ENCODE results near the gene PYCR2. TPM values are rescaled to one million over a fixed set of nuclear protein-coding genes. Genes with fewer than 3 reads are reported as not detected.

PYCR2 gene
- total and polyA plus RNA-seq, 11 donors, result 53.6 to 89.0 (median 65.1) TPM

DNA sequence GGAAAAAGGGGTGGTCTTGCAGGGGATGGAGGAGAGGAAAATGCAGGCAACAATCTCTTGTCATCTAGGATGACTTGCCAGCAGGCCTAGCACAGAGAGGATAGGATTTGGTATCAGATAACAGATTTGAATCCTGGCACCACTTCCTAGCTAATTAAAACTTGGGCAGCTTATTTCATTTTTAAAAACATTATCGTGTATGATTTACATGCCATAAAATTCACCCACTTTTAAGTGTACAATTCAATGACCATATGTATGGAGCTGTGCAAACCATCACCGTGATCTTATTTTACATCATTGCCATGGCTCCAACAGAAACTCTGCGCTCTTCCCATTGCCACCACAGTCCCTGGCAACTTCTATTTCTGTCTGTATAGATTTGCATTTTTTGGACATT is 6.9 kb downstream of the PYCR2 start:
- TF ChIP-seq, protein P1, sequence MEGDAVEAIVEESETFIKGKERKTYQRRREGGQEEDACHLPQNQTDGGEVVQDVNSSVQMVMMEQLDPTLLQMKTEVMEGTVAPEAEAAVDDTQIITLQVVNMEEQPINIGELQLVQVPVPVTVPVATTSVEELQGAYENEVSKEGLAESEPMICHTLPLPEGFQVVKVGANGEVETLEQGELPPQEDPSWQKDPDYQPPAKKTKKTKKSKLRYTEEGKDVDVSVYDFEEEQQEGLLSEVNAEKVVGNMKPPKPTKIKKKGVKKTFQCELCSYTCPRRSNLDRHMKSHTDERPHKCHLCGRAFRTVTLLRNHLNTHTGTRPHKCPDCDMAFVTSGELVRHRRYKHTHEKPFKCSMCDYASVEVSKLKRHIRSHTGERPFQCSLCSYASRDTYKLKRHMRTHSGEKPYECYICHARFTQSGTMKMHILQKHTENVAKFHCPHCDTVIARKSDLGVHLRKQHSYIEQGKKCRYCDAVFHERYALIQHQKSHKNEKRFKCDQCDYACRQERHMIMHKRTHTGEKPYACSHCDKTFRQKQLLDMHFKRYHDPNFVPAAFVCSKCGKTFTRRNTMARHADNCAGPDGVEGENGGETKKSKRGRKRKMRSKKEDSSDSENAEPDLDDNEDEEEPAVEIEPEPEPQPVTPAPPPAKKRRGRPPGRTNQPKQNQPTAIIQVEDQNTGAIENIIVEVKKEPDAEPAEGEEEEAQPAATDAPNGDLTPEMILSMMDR (IDR thresholded peaks at IDR 0.05), result no peak
- no peak for TF ChIP-seq POLR2A (IDR thresholded peaks at IDR 0.05)
- DNase-seq (no peak), ATAC-seq (no peak)
- Histone ChIP-seq H3K27me3 (no peaks in the 10 kb centered on the region), H3K4me3 (no peak overlapping the region), H3K4me1 (peaks cover 0 to 22% (median 9%) of the 10 kb centered on the region in 12 donors), H3K27ac (no peak overlapping the region), H3K9me3 (no peaks in the 10 kb centered on the region), H3K36me3 (peaks cover 0 to 71% (median 39%) of the 10 kb centered on the region in 9 donors)
- intact Hi-C loops (cut with DNase I), result loop anchor here in 6 of 10 donors (10.0 kb wide), 5 partner anchors 58 to 372 kb away; partner anchors contain the start of gene SRP9 (in 4 of the 6)
- 96 to 99% (median 97%) methylated on average over 3 of the region's 3 CpGs for WGBS, 4 donors

DNA sequence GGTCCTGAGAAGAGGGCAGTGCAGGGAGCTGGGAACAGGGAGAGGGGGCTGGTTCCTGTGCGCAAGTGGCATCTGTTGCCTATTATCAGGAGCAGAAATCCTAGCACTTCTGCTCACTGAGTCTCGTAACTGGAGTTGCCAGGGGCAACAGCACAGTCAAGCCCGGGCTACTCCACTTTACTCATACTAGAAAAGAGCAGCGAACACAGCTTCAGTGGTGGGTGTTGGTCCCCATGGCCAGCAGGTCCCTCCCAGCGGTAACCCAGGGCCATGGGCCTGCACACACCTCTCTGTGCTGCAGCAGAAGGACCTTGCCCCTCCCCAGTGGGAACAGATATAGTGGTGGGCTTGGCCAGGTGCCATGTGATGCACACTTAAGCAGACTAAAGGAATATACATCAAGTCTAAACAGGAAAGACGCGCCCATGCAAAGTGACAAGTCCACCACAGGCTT is 8.5 kb downstream of the PYCR2 start:
- Histone ChIP-seq H3K4me1 (peaks cover 0 to 25% (median 13%) of the 10 kb centered on the region in 12 donors), H3K4me3 (no peak overlapping the region), H3K9me3 (no peaks in the 10 kb centered on the region), H3K27ac (no peak overlapping the region), H3K27me3 (no peaks in the 10 kb centered on the region), H3K36me3 (peaks cover 0 to 58% (median 25%) of the 10 kb centered on the region in 9 donors)
- no peak for TF ChIP-seq POLR2A (IDR thresholded peaks at IDR 0.05)
- TF ChIP-seq, protein P1 (IDR thresholded peaks at IDR 0.05), result no peak
- DNase-seq, result no peak
- 80 to 90% (median 87%) methylated on average over 7 of the region's 7 CpGs for WGBS, 4 donors
- no peak for ATAC-seq
- intact Hi-C loops (cut with DNase I), result loop anchor here in 6 of 10 donors (2.0 to 10.0 kb wide), 6 partner anchors 59 to 443 kb away; partner anchors contain the start of gene SRP9 (in 4 of the 6)

DNA sequence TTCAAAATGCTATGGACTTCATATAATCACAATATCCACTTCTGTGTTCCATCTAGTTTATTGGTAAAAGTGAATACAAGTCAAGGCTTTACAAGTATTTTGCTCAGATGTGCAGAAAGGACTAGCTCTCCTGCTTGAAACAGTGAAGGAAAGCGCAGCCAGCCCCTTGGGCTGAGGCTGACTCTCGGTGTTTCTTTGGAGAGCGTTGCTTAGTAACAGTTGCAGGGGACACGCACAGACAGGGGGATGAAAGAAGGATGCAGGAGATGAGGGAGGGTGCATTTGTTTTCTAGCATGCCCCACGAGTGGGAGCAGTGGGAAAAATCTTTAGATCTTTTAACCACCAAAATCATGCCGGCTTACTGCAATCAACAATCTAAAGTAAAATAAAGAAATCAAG is 9.1 kb downstream of the PYCR2 start:
- Histone ChIP-seq H3K4me3 (no peak overlapping the region), H3K27me3 (no peaks in the 10 kb centered on the region), H3K36me3 (peaks cover 0 to 55% (median 20%) of the 10 kb centered on the region in 9 donors), H3K9me3 (no peaks in the 10 kb centered on the region), H3K4me1 (peaks cover 0 to 21% (median 9%) of the 10 kb centered on the region in 12 donors), H3K27ac (no peak overlapping the region)
- no peak for DNase-seq
- no peak for ATAC-seq
- intact Hi-C loops (cut with DNase I), result loop anchor here in 9 of 10 donors (2.0 to 10.0 kb wide), 11 partner anchors 38 to 442 kb away; partner anchors contain the start of gene SRP9 (in 8 of the 9)
- 89 to 93% (median 90%) methylated on average over 6 of the region's 6 CpGs for WGBS, 4 donors
- TF ChIP-seq, protein P1 (IDR thresholded peaks at IDR 0.05), result no peak
- TF ChIP-seq POLR2A (IDR thresholded peaks at IDR 0.05), result no peak

DNA sequence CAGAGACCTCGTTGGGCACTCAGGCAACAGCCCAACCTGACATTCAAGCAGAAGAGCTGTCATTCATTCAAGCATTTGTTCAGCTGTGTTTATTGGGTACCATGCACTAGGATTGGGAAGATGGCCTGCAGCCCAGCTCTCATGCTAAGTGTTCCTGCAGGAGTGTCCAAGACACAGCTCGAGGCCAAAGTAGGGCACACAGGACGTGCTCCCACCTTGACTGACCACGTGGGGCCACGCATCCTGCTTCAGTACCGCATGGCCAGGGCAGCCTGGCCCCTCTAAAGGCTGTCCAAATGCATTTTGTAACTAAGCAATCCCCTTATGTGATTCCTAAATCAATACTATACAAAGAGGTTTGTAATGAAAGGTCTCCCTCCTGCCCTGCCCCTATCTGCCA is 9.7 kb downstream of the PYCR2 start:
- H3K4me3 ChIP-seq, result no peak overlapping the region
- DNase-seq (no peak), ATAC-seq (no peak)
- no peaks in the 10 kb centered on the region for H3K27me3 ChIP-seq
- H3K27ac ChIP-seq, result no peak overlapping the region
- no peaks in the 10 kb centered on the region for H3K9me3 ChIP-seq
- TF ChIP-seq POLR2A (IDR thresholded peaks at IDR 0.05), result no peak
- TF ChIP-seq, protein P1 (IDR thresholded peaks at IDR 0.05), result no peak
- intact Hi-C loops (cut with DNase I), result loop anchor here in 9 of 10 donors (2.0 to 10.0 kb wide), 11 partner anchors 37 to 442 kb away; partner anchors contain the start of gene SRP9 (in 8 of the 9)
- peaks cover 0 to 50% (median 17%) of the 10 kb centered on the region in 9 donors for H3K36me3 ChIP-seq
- H3K4me1 ChIP-seq, result peaks cover 0 to 16% (median 6%) of the 10 kb centered on the region in 12 donors
- 79 to 89% (median 87%) methylated on average over 4 to 6 of the region's 6 CpGs for WGBS, 4 donors

Data from heart left ventricle (tissue), 16 donors.